Measurements from ENCODE around the gene ARHGEF28. TPM values are rescaled to one million over a fixed set of nuclear protein-coding genes. Genes with fewer than 3 reads are reported as not detected.

The ARHGEF28 gene
- total RNA-seq, 1 donor: 0.63 TPM

- H3K4me1 ChIP-seq (ENCODE audit: insufficient read depth, low read length): peaks cover 38% of the 10 kb centered on the region
- no peaks in the 10 kb centered on the region for H3K27me3 ChIP-seq (ENCODE audit: insufficient read depth, low read length)
- no peaks in the 10 kb centered on the region for H3K9me3 ChIP-seq (ENCODE audit: low read depth, low read length)
Measured at GRCh38 chr5:73858054-73858453, 232.1 kb downstream of the ARHGEF28 start.

GRCh38 chr5:73858776-73859175 lies 232.8 kb downstream of the ARHGEF28 start:
- peaks cover 38% of the 10 kb centered on the region for H3K4me1 ChIP-seq (ENCODE audit: insufficient read depth, low read length)
- H3K27me3 ChIP-seq (ENCODE audit: insufficient read depth, low read length): no peaks in the 10 kb centered on the region
- no peaks in the 10 kb centered on the region for H3K9me3 ChIP-seq (ENCODE audit: low read depth, low read length)

More at GRCh38 chr5:73858054-73858453, 232.1 kb downstream of the ARHGEF28 start:
- no peak overlapping the region for H3K4me3 ChIP-seq (ENCODE audit: low read length)

GRCh38 chr5:73859696-73860095 lies 233.7 kb downstream of the ARHGEF28 start:
- Histone ChIP-seq H3K4me1 (ENCODE audit: insufficient read depth, low read length) (peaks cover 38% of the 10 kb centered on the region), H3K9me3 (ENCODE audit: low read depth, low read length) (no peaks in the 10 kb centered on the region), H3K4me3 (ENCODE audit: low read length) (no peak overlapping the region), H3K27me3 (ENCODE audit: insufficient read depth, low read length) (no peaks in the 10 kb centered on the region)

More at GRCh38 chr5:73858776-73859175, 232.8 kb downstream of the ARHGEF28 start:
- no peak overlapping the region for H3K4me3 ChIP-seq (ENCODE audit: low read length)

- peaks cover 38% of the 10 kb centered on the region for H3K4me1 ChIP-seq (ENCODE audit: insufficient read depth, low read length)
Measured at GRCh38 chr5:73861313-73861988, 235.5 kb downstream of the ARHGEF28 start.

GRCh38 chr5:73862796-73863195 lies 236.8 kb downstream of the ARHGEF28 start:
- Histone ChIP-seq H3K4me3 (ENCODE audit: low read length) (no peak overlapping the region), H3K9me3 (ENCODE audit: low read depth, low read length) (no peaks in the 10 kb centered on the region), H3K4me1 (ENCODE audit: insufficient read depth, low read length) (peaks cover 35% of the 10 kb centered on the region), H3K27me3 (ENCODE audit: insufficient read depth, low read length) (no peaks in the 10 kb centered on the region)

More at GRCh38 chr5:73861313-73861988, 235.5 kb downstream of the ARHGEF28 start:
- Histone ChIP-seq H3K4me3 (ENCODE audit: low read length) (no peak overlapping the region), H3K9me3 (ENCODE audit: low read depth, low read length) (no peaks in the 10 kb centered on the region), H3K27me3 (ENCODE audit: insufficient read depth, low read length) (no peaks in the 10 kb centered on the region)

GRCh38 chr5:73863876-73864275 lies 237.9 kb downstream of the ARHGEF28 start:
- H3K9me3 ChIP-seq (ENCODE audit: low read depth, low read length): no peaks in the 10 kb centered on the region
- no peaks in the 10 kb centered on the region for H3K27me3 ChIP-seq (ENCODE audit: insufficient read depth, low read length)
- H3K4me3 ChIP-seq (ENCODE audit: low read length): no peak overlapping the region
- peaks cover 25% of the 10 kb centered on the region for H3K4me1 ChIP-seq (ENCODE audit: insufficient read depth, low read length)

GRCh38 chr5:73865315-73865714 lies 239.3 kb downstream of the ARHGEF28 start:
- H3K27me3 ChIP-seq (ENCODE audit: insufficient read depth, low read length): no peaks in the 10 kb centered on the region
- H3K4me1 ChIP-seq (ENCODE audit: insufficient read depth, low read length): peaks cover 11% of the 10 kb centered on the region
- H3K9me3 ChIP-seq (ENCODE audit: low read depth, low read length): no peaks in the 10 kb centered on the region
- H3K4me3 ChIP-seq (ENCODE audit: low read length): no peak overlapping the region

- no peaks in the 10 kb centered on the region for H3K27me3 ChIP-seq (ENCODE audit: insufficient read depth, low read length)
- H3K4me3 ChIP-seq (ENCODE audit: low read length): no peak overlapping the region
- H3K4me1 ChIP-seq (ENCODE audit: insufficient read depth, low read length): no peaks in the 10 kb centered on the region
- no peaks in the 10 kb centered on the region for H3K9me3 ChIP-seq (ENCODE audit: low read depth, low read length)
Measured at GRCh38 chr5:73867345-73868335, 241.6 kb downstream of the ARHGEF28 start.

GRCh38 chr5:73883646-73884045 lies 257.6 kb downstream of the ARHGEF28 start:
- no peaks in the 10 kb centered on the region for H3K4me1 ChIP-seq (ENCODE audit: insufficient read depth, low read length)
- H3K4me3 ChIP-seq (ENCODE audit: low read length): no peak overlapping the region
- H3K27me3 ChIP-seq (ENCODE audit: insufficient read depth, low read length): no peaks in the 10 kb centered on the region
- no peaks in the 10 kb centered on the region for H3K9me3 ChIP-seq (ENCODE audit: low read depth, low read length)

- Histone ChIP-seq H3K27me3 (ENCODE audit: insufficient read depth, low read length) (no peaks in the 10 kb centered on the region), H3K4me3 (ENCODE audit: low read length) (no peak overlapping the region), H3K9me3 (ENCODE audit: low read depth, low read length) (no peaks in the 10 kb centered on the region), H3K4me1 (ENCODE audit: insufficient read depth, low read length) (no peaks in the 10 kb centered on the region)
Measured at GRCh38 chr5:73887688-73888087, 261.7 kb downstream of the ARHGEF28 start.

- H3K4me1 ChIP-seq (ENCODE audit: insufficient read depth, low read length): peaks cover 4% of the 10 kb centered on the region
- H3K4me3 ChIP-seq (ENCODE audit: low read length): no peak overlapping the region
- no peaks in the 10 kb centered on the region for H3K27me3 ChIP-seq (ENCODE audit: insufficient read depth, low read length)
Measured at GRCh38 chr5:73890569-73890968, 264.6 kb downstream of the ARHGEF28 start.

GRCh38 chr5:73892218-73892617 lies 266.2 kb downstream of the ARHGEF28 start:
- peaks cover 6% of the 10 kb centered on the region for H3K4me1 ChIP-seq (ENCODE audit: insufficient read depth, low read length)
- no peaks in the 10 kb centered on the region for H3K9me3 ChIP-seq (ENCODE audit: low read depth, low read length)
- H3K27me3 ChIP-seq (ENCODE audit: insufficient read depth, low read length): no peaks in the 10 kb centered on the region
- no peak overlapping the region for H3K4me3 ChIP-seq (ENCODE audit: low read length)

More at GRCh38 chr5:73890569-73890968, 264.6 kb downstream of the ARHGEF28 start:
- H3K9me3 ChIP-seq (ENCODE audit: low read depth, low read length): no peaks in the 10 kb centered on the region

- Histone ChIP-seq H3K9me3 (ENCODE audit: low read depth, low read length) (no peaks in the 10 kb centered on the region), H3K4me1 (ENCODE audit: insufficient read depth, low read length) (peaks cover 6% of the 10 kb centered on the region), H3K27me3 (ENCODE audit: insufficient read depth, low read length) (no peaks in the 10 kb centered on the region), H3K4me3 (ENCODE audit: low read length) (no peak overlapping the region)
Measured at GRCh38 chr5:73892806-73893205, 266.8 kb downstream of the ARHGEF28 start.

GRCh38 chr5:73893813-73894212 lies 267.8 kb downstream of the ARHGEF28 start:
- Histone ChIP-seq H3K4me1 (ENCODE audit: insufficient read depth, low read length) (peaks cover 6% of the 10 kb centered on the region), H3K27me3 (ENCODE audit: insufficient read depth, low read length) (no peaks in the 10 kb centered on the region), H3K9me3 (ENCODE audit: low read depth, low read length) (no peaks in the 10 kb centered on the region), H3K4me3 (ENCODE audit: low read length) (no peak overlapping the region)

GRCh38 chr5:73894860-73895259 lies 268.9 kb downstream of the ARHGEF28 start:
- H3K4me3 ChIP-seq (ENCODE audit: low read length): no peak overlapping the region
- H3K4me1 ChIP-seq (ENCODE audit: insufficient read depth, low read length): peaks cover 12% of the 10 kb centered on the region
- no peaks in the 10 kb centered on the region for H3K27me3 ChIP-seq (ENCODE audit: insufficient read depth, low read length)
- H3K9me3 ChIP-seq (ENCODE audit: low read depth, low read length): no peaks in the 10 kb centered on the region
